ENCODE data around the gene FLYWCH1.

The FLYWCH1 gene

GRCh38 chr16:2933136-2933535 is 21.4 kb downstream of the FLYWCH1 start:
- DNase-seq: no peak
- Mint-ChIP-seq H3K4me1 (peaks cover 4% of the 10 kb centered on the region), H3K36me3 (ENCODE audit: low read depth) (peaks cover 14% of the 10 kb centered on the region), H3K27me3 (ENCODE audit: low read depth, poor library complexity) (no peaks in the 10 kb centered on the region), H3K9me3 (no peaks in the 10 kb centered on the region), H3K27ac (no peak overlapping the region), H3K4me3 (no peak overlapping the region)
- TF ChIP-seq CTCF (IDR thresholded peaks at IDR 0.05): no peak

GRCh38 chr16:2933701-2934100 is 22.0 kb downstream of the FLYWCH1 start:
- Mint-ChIP-seq H3K27me3 (ENCODE audit: low read depth, poor library complexity) (no peaks in the 10 kb centered on the region), H3K4me1 (peaks cover 4% of the 10 kb centered on the region), H3K36me3 (ENCODE audit: low read depth) (peaks cover 14% of the 10 kb centered on the region), H3K27ac (no peak overlapping the region), H3K4me3 (no peak overlapping the region), H3K9me3 (no peaks in the 10 kb centered on the region)
- DNase-seq: no peak
- no peak for TF ChIP-seq CTCF (IDR thresholded peaks at IDR 0.05)

GRCh38 chr16:2934450-2934849 is 22.7 kb downstream of the FLYWCH1 start:
- Mint-ChIP-seq H3K27me3 (ENCODE audit: low read depth, poor library complexity) (no peaks in the 10 kb centered on the region), H3K36me3 (ENCODE audit: low read depth) (peaks cover 17% of the 10 kb centered on the region), H3K4me3 (no peak overlapping the region)

GRCh38 chr16:2936436-2937011 is 24.8 kb downstream of the FLYWCH1 start:
- Mint-ChIP-seq H3K27me3 (ENCODE audit: low read depth, poor library complexity) (no peaks in the 10 kb centered on the region), H3K36me3 (ENCODE audit: low read depth) (peaks cover 34% of the 10 kb centered on the region), H3K4me1 (peaks cover 9% of the 10 kb centered on the region), H3K4me3 (no peak overlapping the region), H3K27ac (no peak overlapping the region), H3K9me3 (no peaks in the 10 kb centered on the region)
- no peak for DNase-seq
- TF ChIP-seq CTCF (IDR thresholded peaks at IDR 0.05): no peak

More at GRCh38 chr16:2934450-2934849, 22.7 kb downstream of the FLYWCH1 start:
- H3K4me1 Mint-ChIP-seq: peaks cover 5% of the 10 kb centered on the region
- TF ChIP-seq CTCF (IDR thresholded peaks at IDR 0.05): no peak
- no peak for DNase-seq
- H3K27ac Mint-ChIP-seq: no peak overlapping the region
- H3K9me3 Mint-ChIP-seq: no peaks in the 10 kb centered on the region

- Mint-ChIP-seq H3K36me3 (ENCODE audit: low read depth) (peaks cover 36% of the 10 kb centered on the region), H3K27me3 (ENCODE audit: low read depth, poor library complexity) (no peaks in the 10 kb centered on the region), H3K9me3 (no peaks in the 10 kb centered on the region), H3K27ac (no peak overlapping the region), H3K4me1 (peaks cover 9% of the 10 kb centered on the region), H3K4me3 (no peak overlapping the region)
- no peak for TF ChIP-seq CTCF (IDR thresholded peaks at IDR 0.05)
- DNase-seq: no peak
Observed at GRCh38 chr16:2937170-2937569, 25.4 kb downstream of the FLYWCH1 start.

GRCh38 chr16:2938206-2938605 is 26.5 kb downstream of the FLYWCH1 start:
- H3K36me3 Mint-ChIP-seq (ENCODE audit: low read depth): peaks cover 42% of the 10 kb centered on the region
- no peak for TF ChIP-seq CTCF (IDR thresholded peaks at IDR 0.05)
- H3K4me1 Mint-ChIP-seq: peaks cover 9% of the 10 kb centered on the region
- no peaks in the 10 kb centered on the region for H3K9me3 Mint-ChIP-seq
- no peaks in the 10 kb centered on the region for H3K27me3 Mint-ChIP-seq (ENCODE audit: low read depth, poor library complexity)
- DNase-seq: no peak
- no peak overlapping the region for H3K27ac Mint-ChIP-seq
- H3K4me3 Mint-ChIP-seq: no peak overlapping the region

All from nephron progenitor cell (in vitro differentiated cells).